HCT116 (cell line): ENCODE measurements around the gene CFAP46. TPM values are rescaled to one million over a fixed set of nuclear protein-coding genes. Genes with fewer than 3 reads are reported as not detected.

Experiments
- ATAC-seq: fragments of 200-7000 bp; cut with Tn5 transposase; 2 replicates; pipeline ENCODE4 v1.9.1; 2020; ENCODE audit warnings: mild to moderate bottlenecking, moderate library complexity
- BruUV-seq: library from RNA; stranded (reverse); fragments of 400-500 nt; replicated peaks from 2 replicates; lab custom pipeline; 2021; lab: Mats Ljungman, UMichigan
- CTCF ChIA-PET: fragments of 300-600 bp; sonication (Branson Sonifier 250); formaldehyde crosslinking; loops from one replicate; lab custom pipeline; 2021; ENCODE audit warnings: antibody characterized with exemption; lab: Charles Lee
- POLR2A ChIA-PET: fragments of 300-600, 350-600 bp; sonication (Branson Sonifier 250); formaldehyde crosslinking; loops from one replicate; lab custom pipeline; 2021; ENCODE audit warnings: antibody characterized with exemption; lab: Charles Lee
- RAD21 ChIA-PET, 2 experiments: fragments of 300-600 bp; sonication (Branson Sonifier 250); formaldehyde crosslinking; loops; one replicate each; lab custom pipeline; 2023; ENCODE audit warnings: low total read pairs in 2 of 2; ENCODE audit not compliant: uncharacterized antibody in 2 of 2, unreplicated experiment in 2 of 2, low non-redundant PET in 1 of 2; lab: Charles Lee
- DNase-seq: peaks from one replicate; pipeline ENCODE4 v3.0.0-alpha.2; 2010; ENCODE audit warnings: low read depth, low spot score
- H2AFZ ChIP-seq: fragments of 200-600 bp; shearing (Covaris generic), sonication (generic); 2 replicates; pipeline ENCODE4 v1.6.1; 2017; ENCODE audit warnings: low read depth, mixed run types, mixed read lengths, antibody characterized with exemption, low read length; ENCODE audit not compliant: poor library complexity, severe bottlenecking
- H3K27ac ChIP-seq: 2 replicates; pipeline ENCODE4 v1.5.1; 2012; ENCODE audit warnings: low read depth, low read length
- H3K27me3 ChIP-seq: fragments of 200-600 bp; sonication (generic); 2 replicates; pipeline ENCODE4 v1.6.1; 2016; ENCODE audit warnings: mixed run types, low read length, mixed read lengths; ENCODE audit not compliant: insufficient read depth
- H3K36me3 ChIP-seq, 2 experiments: fragments of 200-500 bp in 1 of 2; fragments of 200-600 bp in 1 of 2; sonication (Bioruptor generic) in 1 of 2; sonication (generic) in 1 of 2; 2 replicates each; pipeline versions ENCODE4 v1.5.1 to v1.6.1; 2014 to 2016; ENCODE audit warnings: low read length in 2 of 2, inconsistent platforms in 1 of 2, mixed read lengths in 1 of 2, mixed run types in 1 of 2; ENCODE audit not compliant: insufficient read depth in 2 of 2, control insufficient read depth in 1 of 2
- H3K4me1 ChIP-seq, 2 experiments: fragments of 200-600 bp in 1 of 2; sonication (generic) in 1 of 2; 2 replicates each; pipeline versions ENCODE4 v1.5.1 to v1.6.1; 2012 to 2017; ENCODE audit warnings: low read length in 2 of 2, inconsistent platforms in 1 of 2, mild to moderate bottlenecking in 1 of 2, mixed read lengths in 1 of 2, mixed run types in 1 of 2, moderate library complexity in 1 of 2; ENCODE audit not compliant: insufficient read depth in 2 of 2, control insufficient read depth in 1 of 2
- H3K4me2 ChIP-seq: fragments of 200-600 bp; sonication (generic); 2 replicates; pipeline ENCODE4 v1.6.1; 2017; ENCODE audit warnings: mixed run types, low read length, mixed read lengths
- H3K4me3 ChIP-seq, 2 experiments: fragments of 200-600 bp in 1 of 2; sonication (generic) in 1 of 2; replicated peaks in 1 of 2; 2 replicates each; pipeline ENCODE4 v1.5.1; 2011 to 2016; ENCODE audit warnings: low read length in 2 of 2, control low read depth in 1 of 2, low read depth in 1 of 2, mild to moderate bottlenecking in 1 of 2, mixed read lengths in 1 of 2, mixed run types in 1 of 2
- H3K79me2 ChIP-seq: fragments of 200-600 bp; sonication (generic); 2 replicates; pipeline ENCODE4 v1.6.1; 2017; ENCODE audit warnings: mild to moderate bottlenecking, mixed run types, low read length, moderate library complexity, mixed read lengths; ENCODE audit not compliant: insufficient read depth
- H3K9ac ChIP-seq: fragments of 200-600 bp; sonication (generic); 2 replicates; pipeline ENCODE4 v1.6.1; 2016; ENCODE audit warnings: low read length, mixed read lengths
- H3K9me2 ChIP-seq: fragments of 200-600 bp; sonication (generic), shearing (Covaris generic); 2 replicates; pipeline ENCODE4 v1.6.1; 2017; ENCODE audit warnings: mixed run types, mild to moderate bottlenecking, moderate library complexity; ENCODE audit not compliant: insufficient read depth
- H3K9me3 ChIP-seq, 2 experiments: fragments of 200-500 bp in 1 of 2; fragments of 200-600 bp in 1 of 2; sonication (Bioruptor generic) in 1 of 2; sonication (generic) in 1 of 2; 2 replicates each; pipeline ENCODE4 v1.6.1; 2014 to 2017; ENCODE audit warnings: low read length in 2 of 2, mixed read lengths in 2 of 2, inconsistent platforms in 1 of 2, low read depth in 1 of 2, mild to moderate bottlenecking in 1 of 2, mixed run types in 1 of 2, moderate library complexity in 1 of 2; ENCODE audit not compliant: control insufficient read depth in 1 of 2, insufficient read depth in 1 of 2
- H4K20me1 ChIP-seq: fragments of 200-600 bp; sonication (generic), shearing (Covaris generic); 2 replicates; pipeline ENCODE4 v1.6.1; 2017; ENCODE audit warnings: mixed run types, mild to moderate bottlenecking, moderate library complexity; ENCODE audit not compliant: insufficient read depth
- CTCF ChIP-seq, 3 experiments: fragments of 200-600 bp in 1 of 3; sonication (generic) in 1 of 3; IDR thresholded peaks in 2 of 3; conservative IDR thresholded peaks in 1 of 3; 2 replicates each; pipeline ENCODE4 v1.5.1; 2012 to 2017; ENCODE audit warnings: low read depth in 2 of 3, low read length in 2 of 3, antibody characterized with exemption in 1 of 3, borderline replicate concordance in 1 of 3, control low read depth in 1 of 3, mild to moderate bottlenecking in 1 of 3, mixed read lengths in 1 of 3, mixed run types in 1 of 3, moderate library complexity in 1 of 3; ENCODE audit not compliant: insufficient read depth in 1 of 3
- EGR1 ChIP-seq: IDR thresholded peaks from 2 replicates; pipeline ENCODE4 v1.6.1; 2012; ENCODE audit warnings: low read depth
- EZH2 ChIP-seq: fragments of 200-600 bp; sonication (generic); IDR thresholded peaks from 2 replicates; pipeline ENCODE4 v1.6.1; 2017; ENCODE audit warnings: antibody characterized with exemption, mixed run types
- FOSL1 ChIP-seq: IDR thresholded peaks from 2 replicates; pipeline ENCODE4 v1.6.1; 2012; ENCODE audit warnings: low read depth
- JUND ChIP-seq: IDR thresholded peaks from 2 replicates; pipeline ENCODE4 v1.6.1; 2012
- MAX ChIP-seq: IDR thresholded peaks from 2 replicates; pipeline ENCODE4 v1.6.1; 2012
- POLR2A ChIP-seq: IDR thresholded peaks from 2 replicates; pipeline ENCODE4 v1.7.0; 2011; ENCODE audit warnings: borderline replicate concordance; ENCODE audit not compliant: insufficient read depth, insufficient read length; ENCODE audit errors: extremely low read depth
- RAD21 ChIP-seq: IDR thresholded peaks from 2 replicates; pipeline ENCODE4 v1.6.1; 2012; ENCODE audit warnings: low read depth, mild to moderate bottlenecking
- SIN3A ChIP-seq: IDR thresholded peaks from 2 replicates; pipeline ENCODE4 v1.6.1; 2012; ENCODE audit warnings: low read depth
- SP1 ChIP-seq: IDR thresholded peaks from 2 replicates; pipeline ENCODE4 v1.6.1; 2012; ENCODE audit warnings: low read depth
- SRF ChIP-seq: IDR thresholded peaks from 2 replicates; pipeline ENCODE4 v1.6.1; 2012; ENCODE audit warnings: low read depth
- TCF7L2 ChIP-seq: IDR thresholded peaks from 2 replicates; pipeline ENCODE4 v1.7.0; 2011; ENCODE audit warnings: borderline replicate concordance, inconsistent platforms; ENCODE audit not compliant: insufficient read depth, insufficient read length; ENCODE audit errors: extremely low read depth
- YY1 ChIP-seq: IDR thresholded peaks from 2 replicates; pipeline ENCODE4 v1.6.1; 2011; ENCODE audit warnings: low read length, low read depth, moderate library complexity, mild to moderate bottlenecking; ENCODE audit not compliant: insufficient replicate concordance; ENCODE audit errors: extremely low read depth
- ZBTB33 ChIP-seq: IDR thresholded peaks from 2 replicates; pipeline ENCODE4 v1.6.1; 2011; ENCODE audit warnings: mild to moderate bottlenecking, low read length, moderate library complexity; ENCODE audit not compliant: insufficient replicate concordance; ENCODE audit errors: extremely low read depth
- ZFX ChIP-seq: fragments of 450-650 bp; IDR thresholded peaks from 2 replicates; pipeline ENCODE4 v1.6.1; 2017
- intact Hi-C: fragments of 100-400 bp; cut with micrococcal nuclease; formaldehyde crosslinking; loops from 2 replicates; pipeline ENCODE4 v1.10.0; 2022
- total RNA-seq: library from RNA; stranded (reverse); gene quantifications from one replicate; pipeline ENCODE4 v1.2.1, GENCODE V29; 2021; ENCODE audit not compliant: unreplicated experiment

Gene CFAP46
- total RNA-seq, 1 experiment from 2014 or later = 1.4 TPM

- no peaks in the 10 kb centered on the region for H3K9me2 ChIP-seq
- no peaks in the 10 kb centered on the region for H3K9me3 ChIP-seq
- ChIA-PET POLR2A (no interaction called here), CTCF (no interaction called here), RAD21 (no interaction called here)
- ATAC-seq (no peak), DNase-seq (no peak)
- H2AFZ ChIP-seq = no peak overlapping the region
- no peaks in the 10 kb centered on the region for H3K4me1 ChIP-seq
- H3K9ac ChIP-seq = no peak overlapping the region
- H4K20me1 ChIP-seq = no peaks in the 10 kb centered on the region
- no peak overlapping the region for H3K4me2 ChIP-seq
- H3K27ac ChIP-seq = no peak overlapping the region
- intact Hi-C loops = no loop called here
- no peaks in the 10 kb centered on the region for H3K36me3 ChIP-seq
- no peaks in the 10 kb centered on the region for H3K27me3 ChIP-seq
- H3K79me2 ChIP-seq = no peaks in the 10 kb centered on the region
- H3K4me3 ChIP-seq = no peak overlapping the region
- TF ChIP-seq YY1 (no peak), SRF (no peak), TCF7L2 (no peak), RAD21 (no peak), EZH2 (no peak), POLR2A (no peak), FOSL1 (no peak), CTCF (IDR thresholded peaks at IDR 0.05 in 2 of 3, conservative IDR thresholded peaks at IDR 0.05 in 1 of 3; ENCODE audit: borderline replicate concordance in 1 of 3, insufficient read depth in 1 of 3, low read depth in 2 of 3, low read length in 2 of 3) (no peak), JUND (no peak), EGR1 (no peak), ZFX (no peak), ZBTB33 (no peak), SIN3A (no peak), MAX (no peak), SP1 (no peak)
- no TSS peak for BruUV-seq
Observed at GRCh38 chr10:132910901-132911785, 31.2 kb downstream of the CFAP46 start.
